H9 (cell line): Measurements from ENCODE around the gene PCBP4. TPM values are rescaled to one million over a fixed set of nuclear protein-coding genes. Genes with fewer than 3 reads are reported as not detected.

Experiments
- DNase-seq: peaks from one replicate; pipeline ENCODE4 v3.0.0-alpha.2; 2017
- H2AFZ ChIP-seq: one replicate; pipeline ENCODE4 v1.6.1; 2013; ENCODE audit warnings: mild to moderate bottlenecking, low read length, control low read depth, moderate library complexity
- H2AK5ac ChIP-seq: 2 replicates; pipeline ENCODE4 v1.6.1; 2013; ENCODE audit warnings: low read length, control low read depth, mixed read lengths; ENCODE audit not compliant: insufficient read length
- H2BK120ac ChIP-seq: one replicate; pipeline ENCODE4 v1.6.1; 2013; ENCODE audit warnings: low read depth, mild to moderate bottlenecking, low read length, control low read depth, inconsistent platforms; ENCODE audit not compliant: poor library complexity, severe bottlenecking
- H2BK12ac ChIP-seq: 2 replicates; pipeline ENCODE4 v1.6.1; 2013; ENCODE audit warnings: low read length, control low read depth, mixed read lengths, low read depth; ENCODE audit not compliant: insufficient read length
- H2BK15ac ChIP-seq: 2 replicates; pipeline ENCODE4 v1.6.1; 2013; ENCODE audit warnings: low read depth, low read length, control low read depth
- H2BK20ac ChIP-seq: one replicate; pipeline ENCODE4 v1.6.1; 2013; ENCODE audit warnings: low read depth, mild to moderate bottlenecking, low read length, control low read depth, inconsistent platforms; ENCODE audit not compliant: poor library complexity, severe bottlenecking
- H2BK5ac ChIP-seq: 2 replicates; pipeline ENCODE4 v1.6.1; 2013; ENCODE audit warnings: low read length, control low read depth, mixed read lengths; ENCODE audit not compliant: insufficient read length
- H3K14ac ChIP-seq: 2 replicates; pipeline ENCODE4 v1.6.1; 2013; ENCODE audit warnings: low read length, control low read depth; ENCODE audit not compliant: insufficient read depth
- H3K18ac ChIP-seq: 2 replicates; pipeline ENCODE4 v1.6.1; 2013; ENCODE audit warnings: low read depth, mild to moderate bottlenecking, mixed read lengths, low read length, control low read depth; ENCODE audit not compliant: insufficient read length
- H3K23ac ChIP-seq: 2 replicates; pipeline ENCODE4 v1.6.1; 2013; ENCODE audit warnings: low read length, control low read depth, mixed read lengths, low read depth; ENCODE audit not compliant: insufficient read length
- H3K23me2 ChIP-seq: 2 replicates; pipeline ENCODE4 v1.6.1; 2013; ENCODE audit warnings: low read depth, mild to moderate bottlenecking, mixed read lengths, low read length, control low read depth; ENCODE audit not compliant: insufficient read length, poor library complexity, severe bottlenecking
- H3K27ac ChIP-seq: 2 replicates; pipeline ENCODE4 v1.5.1; 2013; ENCODE audit warnings: low read length, control low read depth, mixed read lengths, low read depth; ENCODE audit not compliant: insufficient read length
- H3K27me3 ChIP-seq: 2 replicates; pipeline ENCODE4 v1.6.1; 2013; ENCODE audit warnings: low read length, control low read depth, inconsistent platforms; ENCODE audit not compliant: insufficient read depth
- H3K4ac ChIP-seq: 2 replicates; pipeline ENCODE4 v1.6.1; 2013; ENCODE audit warnings: low read depth, mild to moderate bottlenecking, control low read depth, inconsistent platforms, low read length, moderate library complexity
- H3K4me1 ChIP-seq: 2 replicates; pipeline ENCODE4 v1.6.1; 2013; ENCODE audit warnings: low read length, control low read depth, inconsistent platforms; ENCODE audit not compliant: insufficient read depth
- H3K4me2 ChIP-seq: 2 replicates; pipeline ENCODE4 v1.6.1; 2013; ENCODE audit warnings: low read length, control low read depth, mixed read lengths; ENCODE audit not compliant: insufficient read length, insufficient read depth
- H3K56ac ChIP-seq: 2 replicates; pipeline ENCODE4 v1.6.1; 2013; ENCODE audit warnings: low read depth, mild to moderate bottlenecking, mixed read lengths, low read length, control low read depth; ENCODE audit not compliant: insufficient read length
- H3K79me1 ChIP-seq: 2 replicates; pipeline ENCODE4 v1.6.1; 2013; ENCODE audit warnings: low read depth, mild to moderate bottlenecking, moderate library complexity, low read length, control low read depth, inconsistent platforms; ENCODE audit not compliant: insufficient read depth, poor library complexity, severe bottlenecking
- H3K79me2 ChIP-seq: 2 replicates; pipeline ENCODE4 v1.6.1; 2013; ENCODE audit warnings: low read length, control low read depth, inconsistent platforms; ENCODE audit not compliant: insufficient read depth
- H3K9ac ChIP-seq: 2 replicates; pipeline ENCODE4 v1.6.1; 2013; ENCODE audit warnings: low read length, control low read depth, mixed read lengths; ENCODE audit not compliant: insufficient read length; ENCODE audit errors: extremely low read depth
- H3K9me3 ChIP-seq: one replicate; pipeline ENCODE4 v1.6.1; 2013; ENCODE audit warnings: low read depth, low read length, inconsistent platforms; ENCODE audit not compliant: control insufficient read depth
- H3T11ph ChIP-seq: one replicate; pipeline ENCODE4 v1.6.1; 2013; ENCODE audit warnings: mild to moderate bottlenecking, low read length, control low read depth, inconsistent platforms
- H4K20me1 ChIP-seq: one replicate; pipeline ENCODE4 v1.6.1; 2013; ENCODE audit not compliant: control insufficient read depth, insufficient read length, insufficient read depth
- H4K5ac ChIP-seq: 2 replicates; pipeline ENCODE4 v1.6.1; 2013; ENCODE audit warnings: low read depth, mild to moderate bottlenecking, mixed read lengths, low read length, control low read depth; ENCODE audit not compliant: insufficient read length
- H4K8ac ChIP-seq: replicated peaks from 2 replicates; pipeline ENCODE4 v1.6.1; 2013; ENCODE audit warnings: low read length, control low read depth, mixed read lengths, low read depth; ENCODE audit not compliant: insufficient read length
- H4K91ac ChIP-seq: 2 replicates; pipeline ENCODE4 v1.6.1; 2013; ENCODE audit warnings: low read depth, mild to moderate bottlenecking, moderate library complexity, mixed read lengths, low read length, control low read depth; ENCODE audit not compliant: insufficient read length
- H3K27ac Mint-ChIP-seq, 3 experiments: 2 replicates in 2 of 3; 3 replicates in 1 of 3; pipeline ENCODE4 v1.8.0; 2020 to 2021; ENCODE audit warnings: mixed read lengths in 3 of 3, mild to moderate bottlenecking in 1 of 3, moderate library complexity in 1 of 3
- H3K27me3 Mint-ChIP-seq: 2 replicates; pipeline ENCODE4 v1.8.0; 2021; ENCODE audit warnings: low read depth, mild to moderate bottlenecking, moderate library complexity, mixed read lengths
- H3K36me3 Mint-ChIP-seq, 3 experiments: 2 replicates in 2 of 3; 3 replicates in 1 of 3; pipeline ENCODE4 v1.8.0; 2020 to 2021; ENCODE audit warnings: low read depth in 3 of 3, mixed read lengths in 3 of 3; ENCODE audit not compliant: insufficient read depth in 1 of 3
- H3K4me1 Mint-ChIP-seq, 2 experiments: 2 replicates each; pipeline ENCODE4 v1.8.0; 2020; ENCODE audit warnings: mixed read lengths in 2 of 2
- H3K4me3 Mint-ChIP-seq, 2 experiments: 2 replicates in 1 of 2; 3 replicates in 1 of 2; pipeline ENCODE4 v1.8.0; 2020 to 2021; ENCODE audit warnings: mild to moderate bottlenecking in 2 of 2, mixed read lengths in 2 of 2, moderate library complexity in 1 of 2
- H3K9me3 Mint-ChIP-seq, 2 experiments: 2 replicates in 1 of 2; 3 replicates in 1 of 2; pipeline ENCODE4 v1.8.0; 2020; ENCODE audit warnings: mild to moderate bottlenecking in 2 of 2, mixed read lengths in 2 of 2, moderate library complexity in 1 of 2
- CTCF ChIP-seq: fragments of 200-600 bp; sonication (generic); conservative IDR thresholded peaks from 3 replicates; pipeline ENCODE4 v1.8.0; 2021; ENCODE audit warnings: antibody characterized with exemption, mild to moderate bottlenecking
- WGBS: extraction: QIAGEN DNeasy Blood & Tissue Kit; methylation state at CpG from one replicate; pipeline ENCODE4 v1.1.7; 2013; ENCODE audit warnings: missing lambda C conversion rate, low lambda C conversion rate, mixed read lengths; ENCODE audit not compliant: insufficient read length; ENCODE audit errors: extremely low coverage; 5-methylcytosine and 5-hydroxymethylcytosine counted together
- total RNA-seq: library from RNA; stranded (reverse); gene quantifications from 2 replicates; pipeline ENCODE4 v1.2.1, GENCODE V29; 2021

Gene PCBP4
- total RNA-seq, 1 experiment from 2014 or later: 24.6 TPM

- Histone ChIP-seq H2BK5ac (no peak overlapping the region), H3K79me2 (peaks cover 9% of the 10 kb centered on the region), H3K27ac (no peak overlapping the region), H3K23me2 (peaks cover 16% of the 10 kb centered on the region), H3K27me3 (no peaks in the 10 kb centered on the region), H3T11ph (no peak overlapping the region), H3K4me1 (0 out of 2 replicates have a peak, but pooled peaks cover 2% of the 10 kb centered on the region), H3K4ac (no peak overlapping the region), H4K91ac (no peak overlapping the region), H2AFZ (no peak overlapping the region), H4K5ac (no peak overlapping the region), H3K14ac (no peak overlapping the region), H2BK15ac (no peak overlapping the region), H2BK12ac (no peak overlapping the region), H3K79me1 (peaks cover 8% of the 10 kb centered on the region), H2BK120ac (no peak overlapping the region), H3K9ac (no peak overlapping the region), H3K56ac (no peak overlapping the region), H2AK5ac (no peak overlapping the region), H4K8ac (no peak overlapping the region), H3K9me3 (no peaks in the 10 kb centered on the region), H3K18ac (no peak overlapping the region), H3K4me2 (no peak overlapping the region), H3K23ac (no peak overlapping the region), H4K20me1 (peaks cover 6% of the 10 kb centered on the region), H2BK20ac (no peak overlapping the region)
- TF ChIP-seq CTCF: no peak
- Mint-ChIP-seq H3K27ac (no peak overlapping the region), H3K4me3 (no peak overlapping the region), H3K36me3 (peaks cover 3 to 7% (median 7%) of the 10 kb centered on the region in 3 experiments; a peak in 6 of 7 replicates), H3K9me3 (no peaks in the 10 kb centered on the region), H3K4me1 (peaks cover 13 to 15% of the 10 kb centered on the region in 2 experiments), H3K27me3 (peaks cover 74% of the 10 kb centered on the region)
- DNase-seq: no peak
- no CpG with 5 or more reads among the region's 18 CpGs for WGBS
These were observed 22.0 kb downstream of the PCBP4 start for GRCh38 chr3:51945031-51945840.
